ENCODE measurements around the gene SAYSD1.

Gene SAYSD1

DNA sequence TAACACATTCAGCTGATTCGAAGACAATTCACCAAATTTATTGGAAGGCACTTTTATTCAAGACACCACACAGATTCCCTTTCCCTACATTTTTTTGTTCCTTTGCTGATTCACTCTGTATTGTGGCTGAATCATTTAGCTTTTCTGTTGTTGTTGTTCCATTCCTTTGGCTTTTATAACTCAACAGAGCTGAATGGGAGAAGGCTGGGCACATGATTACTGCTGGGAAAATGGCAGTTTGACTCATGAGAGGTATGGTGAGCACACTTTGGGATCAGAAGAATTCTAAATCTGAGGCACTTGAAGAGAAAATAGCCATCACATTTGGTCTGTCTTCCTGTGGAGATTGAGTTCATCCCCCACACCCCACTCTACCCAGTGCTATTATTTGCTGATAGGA lies 15.7 kb upstream of the SAYSD1 start:
- TF ChIP-seq CTCF (conservative IDR thresholded peaks at IDR 0.05; ENCODE audit: low read length), result no peak
- no peak for TF ChIP-seq EZH2phosphoT487 (IDR thresholded peaks at IDR 0.05; ENCODE audit: borderline replicate concordance)
- no peaks in the 10 kb centered on the region for H3K9me3 ChIP-seq (ENCODE audit: insufficient read depth, low read depth, low read length)
- no peak overlapping the region for H3K9ac ChIP-seq (ENCODE audit: low read depth, low read length, poor library complexity, severe bottlenecking)
- H3K36me3 ChIP-seq (ENCODE audit: insufficient read depth, low read length), result no peaks in the 10 kb centered on the region
- no peak overlapping the region for H2AFZ ChIP-seq (ENCODE audit: low read length)
- H3K27me3 ChIP-seq (ENCODE audit: insufficient read depth, low read length, poor library complexity, severe bottlenecking), result no peaks in the 10 kb centered on the region
- no peaks in the 10 kb centered on the region for H3F3A ChIP-seq (ENCODE audit: low read depth)
- no peaks in the 10 kb centered on the region for H3K4me1 ChIP-seq (ENCODE audit: insufficient read depth, low read length, poor library complexity, severe bottlenecking)
- H3K9me2 ChIP-seq (replicated peaks; ENCODE audit: low read depth, low read length), result no peaks in the 10 kb centered on the region
- H3K4me3 ChIP-seq (ENCODE audit: low read length, poor library complexity, severe bottlenecking), result no peak overlapping the region
- H4K20me1 ChIP-seq (ENCODE audit: insufficient read depth, low read length, poor library complexity, severe bottlenecking), result no peaks in the 10 kb centered on the region
- no peak overlapping the region for H3K4me2 ChIP-seq (ENCODE audit: low read depth, low read length, poor library complexity, severe bottlenecking)
- no peaks in the 10 kb centered on the region for H3K79me2 ChIP-seq (ENCODE audit: insufficient read depth, low read length)

DNA sequence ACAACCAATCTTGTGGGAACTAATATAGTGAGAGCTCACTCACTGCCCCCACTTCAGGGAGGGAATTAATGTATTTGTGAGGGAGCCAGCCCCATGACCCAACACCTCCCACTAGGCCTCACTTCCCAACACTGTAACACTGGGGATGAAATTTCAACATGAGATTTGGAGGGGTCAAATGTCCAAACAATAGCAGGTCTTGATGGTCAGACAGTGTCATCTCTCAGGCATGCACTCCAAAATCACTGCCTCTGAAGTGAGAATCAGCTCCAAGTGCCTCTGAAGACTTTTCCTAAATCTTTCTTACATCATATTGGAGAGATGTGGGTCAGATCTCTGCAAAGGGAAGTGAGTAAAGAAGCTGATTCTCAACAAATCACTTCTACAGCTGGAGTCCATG lies 13.8 kb upstream of the SAYSD1 start:
- Histone ChIP-seq H3K4me1 (ENCODE audit: insufficient read depth, low read length, poor library complexity, severe bottlenecking) (no peaks in the 10 kb centered on the region), H4K20me1 (ENCODE audit: insufficient read depth, low read length, poor library complexity, severe bottlenecking) (no peaks in the 10 kb centered on the region), H3K9ac (ENCODE audit: low read depth, low read length, poor library complexity, severe bottlenecking) (no peak overlapping the region), H3F3A (ENCODE audit: low read depth) (no peaks in the 10 kb centered on the region), H3K79me2 (ENCODE audit: insufficient read depth, low read length) (no peaks in the 10 kb centered on the region), H3K9me3 (ENCODE audit: insufficient read depth, low read depth, low read length) (no peaks in the 10 kb centered on the region), H2AFZ (ENCODE audit: low read length) (no peak overlapping the region), H3K27me3 (ENCODE audit: insufficient read depth, low read length, poor library complexity, severe bottlenecking) (no peaks in the 10 kb centered on the region), H3K4me2 (ENCODE audit: low read depth, low read length, poor library complexity, severe bottlenecking) (no peak overlapping the region), H3K36me3 (ENCODE audit: insufficient read depth, low read length) (no peaks in the 10 kb centered on the region), H3K4me3 (ENCODE audit: low read length, poor library complexity, severe bottlenecking) (no peak overlapping the region), H3K9me2 (replicated peaks; ENCODE audit: low read depth, low read length) (no peaks in the 10 kb centered on the region)
- TF ChIP-seq EZH2phosphoT487 (IDR thresholded peaks at IDR 0.05; ENCODE audit: borderline replicate concordance), result no peak
- no peak for TF ChIP-seq CTCF (conservative IDR thresholded peaks at IDR 0.05; ENCODE audit: low read length)

- Histone ChIP-seq H3F3A (ENCODE audit: low read depth) (no peaks in the 10 kb centered on the region), H3K79me2 (ENCODE audit: insufficient read depth, low read length) (no peaks in the 10 kb centered on the region), H3K9ac (ENCODE audit: low read depth, low read length, poor library complexity, severe bottlenecking) (no peak overlapping the region), H3K9me2 (replicated peaks; ENCODE audit: low read depth, low read length) (no peaks in the 10 kb centered on the region), H3K4me2 (ENCODE audit: low read depth, low read length, poor library complexity, severe bottlenecking) (no peak overlapping the region), H3K36me3 (ENCODE audit: insufficient read depth, low read length) (no peaks in the 10 kb centered on the region), H3K9me3 (ENCODE audit: insufficient read depth, low read depth, low read length) (no peaks in the 10 kb centered on the region), H4K20me1 (ENCODE audit: insufficient read depth, low read length, poor library complexity, severe bottlenecking) (no peaks in the 10 kb centered on the region), H3K4me3 (ENCODE audit: low read length, poor library complexity, severe bottlenecking) (no peak overlapping the region), H3K27me3 (ENCODE audit: insufficient read depth, low read length, poor library complexity, severe bottlenecking) (no peaks in the 10 kb centered on the region), H2AFZ (ENCODE audit: low read length) (no peak overlapping the region), H3K4me1 (ENCODE audit: insufficient read depth, low read length, poor library complexity, severe bottlenecking) (no peaks in the 10 kb centered on the region)
- TF ChIP-seq EZH2phosphoT487 (IDR thresholded peaks at IDR 0.05; ENCODE audit: borderline replicate concordance) (no peak), CTCF (conservative IDR thresholded peaks at IDR 0.05; ENCODE audit: low read length) (no peak)
Measured at GRCh38 chr6:39128106-39128505, 13.1 kb upstream of the SAYSD1 start.
